ENCODE results near the gene AGRP. TPM values are rescaled to one million over a fixed set of nuclear protein-coding genes. Genes with fewer than 3 reads are reported as not detected.

The AGRP gene
- total and polyA plus RNA-seq, 2 of the 4 experiments (the other 2 are of a cell fraction), result not detected

- 42% methylated on average over 2 of the region's 11 CpGs; no CpG with 5 or more reads in 1 of the 2 experiments for WGBS, 2 experiments (ENCODE audit: extremely low coverage in 2 of 2, insufficient read length in 1 of 2)
- Histone ChIP-seq H3K4me3 (ENCODE audit: insufficient read depth, low read depth, low read length) (no peak overlapping the region), H4K91ac (ENCODE audit: insufficient read depth, low read depth, low read length) (no peak overlapping the region), H2AFZ (replicated peaks; ENCODE audit: low read length, poor library complexity) (no peak overlapping the region), H3K79me1 (ENCODE audit: low read depth in 1 of 2, low read length in 2 of 2) (peaks cover 7 to 10% of the 10 kb centered on the region in 2 experiments; a peak in 3 of 4 replicates), H3K14ac (replicated peaks; ENCODE audit: low read depth, low read length) (no peak overlapping the region), H4K20me1 (ENCODE audit: insufficient read depth, low read length) (peaks cover 4% of the 10 kb centered on the region; the same call in 1 of the 2 replicates), H3K9me1 (ENCODE audit: insufficient read depth, low read length) (no peaks in the 10 kb centered on the region), H3K18ac (ENCODE audit: low read depth, low read length) (no peak overlapping the region), H3K36me3 (ENCODE audit: control insufficient read depth, insufficient read depth, low read length) (no peaks in the 10 kb centered on the region), H2BK20ac (ENCODE audit: low read depth, low read length) (no peak overlapping the region), H4K5ac (ENCODE audit: low read depth, low read length) (no peak overlapping the region), H2BK5ac (ENCODE audit: low read depth, low read length, poor library complexity, severe bottlenecking) (no peak overlapping the region), H3K4ac (ENCODE audit: low read depth, low read length) (peak overlapping the region; percentile 3; the same call in 1 of the 2 replicates), H3K56ac (ENCODE audit: extremely low read depth, insufficient read depth, low read length) (no peak overlapping the region), H2BK15ac (ENCODE audit: low read depth, low read length) (0 out of 3 replicates have a peak overlapping the region, but pooled peaks have one; percentile 20), H3K4me1 (ENCODE audit: control insufficient read depth, insufficient read depth, low read length) (peaks cover 5% of the 10 kb centered on the region), H2BK120ac (ENCODE audit: low read depth, low read length) (no peak overlapping the region), H2AK5ac (ENCODE audit: low read depth, low read length) (no peak overlapping the region), H4K8ac (ENCODE audit: low read depth in 2 of 2, low read length in 2 of 2) (no peak overlapping the region), H3K9me3 (ENCODE audit: control insufficient read depth, insufficient read depth, low read length) (no peaks in the 10 kb centered on the region), H3K9ac (ENCODE audit: low read depth, low read length) (no peak overlapping the region), H2AK9ac (replicated peaks; ENCODE audit: low read depth, low read length, poor library complexity) (no peak overlapping the region), H3K4me2 (ENCODE audit: low read depth, low read length) (no peak overlapping the region), H3K27me3 (ENCODE audit: control insufficient read depth, insufficient read depth, low read length) (no peaks in the 10 kb centered on the region), H3K27ac (ENCODE audit: insufficient read depth, low read length) (no peak overlapping the region), H3K23ac (ENCODE audit: low read depth, low read length) (0 out of 2 replicates have a peak overlapping the region, but pooled peaks have one; percentile 7)
- intact Hi-C loops (cut with micrococcal nuclease), result loop anchor here (10.0 kb wide), 1 partner anchor 279 kb away; the partner anchor contains the start of genes RANBP10 and TSNAXIP1
- BruUV-seq (replicated peaks), result no TSS peak
- DNase-seq (peak; percentile 37), ATAC-seq (ENCODE audit: low read depth) (no peak)
- dilution Hi-C loops (cut with HindIII; ENCODE audit: low sequenced_read_pairs, unreplicated experiment), result no loop called here
- TF ChIP-seq CTCF (conservative IDR thresholded peaks at IDR 0.05; ENCODE audit: low read depth, low read length), result peak; percentile 17; the same call in 1 of the 2 replicates
- TF ChIP-seq MAZ (IDR thresholded peaks at IDR 0.05; ENCODE audit: borderline replicate concordance, low read depth, low read length), result no peak
- no peak for TF ChIP-seq USF2 (IDR thresholded peaks at IDR 0.05; ENCODE audit: low read depth, low read length)
- ChIA-PET CTCF (interaction anchor here (0.8 kb wide), 1 partner anchor 31 kb away, joined by 3 read pairs; no protein-coding TSS in a partner anchor), POLR2A (ENCODE audit: unreplicated experiment) (no interaction called here)
- in situ Hi-C loops (cut with MboI; ENCODE audit: low sequenced_read_pairs), result loop anchor here (10.0 to 25.0 kb wide), 2 partner anchors 139 to 412 kb away; partner anchors contain the start of genes ACD, C16orf86, CTRL and ENKD1
Measured at GRCh38 chr16:67525176-67525860, 42.0 kb upstream of the AGRP start.
